IPS-15b (cell line): ENCODE data around the gene DENND2A.

Source experiments
- H3K27me3 ChIP-seq: one replicate; pipeline ENCODE4 v1.6.1; 2013; ENCODE audit warnings: low read length; ENCODE audit not compliant: control insufficient read depth, insufficient read depth
- H3K36me3 ChIP-seq: one replicate; pipeline ENCODE4 v1.6.1; 2013; ENCODE audit warnings: low read length; ENCODE audit not compliant: control insufficient read depth, insufficient read depth
- H3K4me1 ChIP-seq: one replicate; pipeline ENCODE4 v1.6.1; 2013; ENCODE audit warnings: mild to moderate bottlenecking, low read length; ENCODE audit not compliant: control insufficient read depth, insufficient read depth
- H3K4me3 ChIP-seq: one replicate; pipeline ENCODE4 v1.5.1; 2013; ENCODE audit warnings: low read depth, low read length
- H3K9ac ChIP-seq: one replicate; pipeline ENCODE4 v1.6.1; 2013; ENCODE audit warnings: low read depth, mild to moderate bottlenecking, low read length
- H3K9me3 ChIP-seq: one replicate; pipeline ENCODE4 v1.6.1; 2013; ENCODE audit warnings: mild to moderate bottlenecking, low read length; ENCODE audit not compliant: control insufficient read depth, insufficient read depth

DENND2A gene

DNA sequence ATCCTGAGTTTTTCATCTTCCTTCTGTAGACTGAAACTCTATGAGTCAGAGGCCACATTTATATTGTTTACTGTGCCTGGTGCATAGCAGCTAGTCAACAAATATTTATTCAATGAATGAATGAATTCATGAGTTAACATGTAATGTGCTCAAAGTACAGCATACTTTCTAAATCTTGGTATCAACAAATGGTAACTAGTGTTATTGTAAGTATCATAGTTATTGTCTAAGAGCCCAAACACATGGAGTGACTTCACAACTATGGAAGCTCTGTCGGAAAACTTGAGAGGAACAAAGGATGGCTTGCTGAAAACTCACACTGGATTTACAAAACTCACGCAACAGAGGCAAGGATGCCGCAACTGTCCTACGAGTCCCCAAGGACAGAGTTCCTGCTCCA lies 35.9 kb downstream of the DENND2A start:
- Histone ChIP-seq H3K4me3 (no peak overlapping the region), H3K36me3 (no peaks in the 10 kb centered on the region), H3K9me3 (no peaks in the 10 kb centered on the region), H3K4me1 (no peaks in the 10 kb centered on the region), H3K27me3 (no peaks in the 10 kb centered on the region), H3K9ac (no peak overlapping the region)

GRCh38 chr7:140604076-140604475 lies 36.5 kb downstream of the DENND2A start:
- Histone ChIP-seq H3K4me3 (no peak overlapping the region), H3K36me3 (no peaks in the 10 kb centered on the region), H3K4me1 (no peaks in the 10 kb centered on the region), H3K9ac (no peak overlapping the region), H3K27me3 (no peaks in the 10 kb centered on the region), H3K9me3 (no peaks in the 10 kb centered on the region)

DNA sequence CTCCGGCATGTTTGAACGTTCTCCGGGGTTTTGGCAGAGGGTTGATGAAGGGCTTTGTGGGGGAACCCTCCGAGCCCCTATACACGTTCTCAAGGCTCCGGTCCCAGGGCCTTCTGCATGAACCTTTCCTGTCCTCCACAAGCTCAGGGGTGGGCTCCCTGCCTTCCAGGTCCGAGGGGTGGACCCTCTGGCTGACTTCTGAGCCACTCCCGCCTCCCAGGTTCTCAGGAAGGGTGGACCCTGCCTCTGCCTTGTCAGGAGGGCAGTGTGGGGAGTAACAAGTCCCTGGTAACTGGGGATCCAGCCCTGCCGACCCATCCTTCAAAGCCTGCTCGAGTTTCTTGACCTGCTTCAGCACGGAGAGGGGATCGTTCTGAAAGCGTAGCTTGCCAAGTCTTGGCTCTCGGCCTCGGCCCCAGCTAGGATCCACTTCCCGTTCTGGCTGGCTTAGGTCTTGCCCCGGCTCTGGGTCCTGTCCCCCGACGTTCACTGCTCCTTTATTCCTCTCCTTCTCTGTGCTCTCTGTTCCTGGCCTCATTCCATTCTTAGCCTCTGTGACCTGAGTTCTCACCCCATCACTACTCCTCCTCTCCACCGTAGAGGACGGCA lies 38.9 kb downstream of the DENND2A start:
- H3K4me3 ChIP-seq, result no peak overlapping the region
- H3K9me3 ChIP-seq, result no peaks in the 10 kb centered on the region
- H3K27me3 ChIP-seq, result no peaks in the 10 kb centered on the region
- no peak overlapping the region for H3K9ac ChIP-seq
- no peaks in the 10 kb centered on the region for H3K4me1 ChIP-seq
- no peaks in the 10 kb centered on the region for H3K36me3 ChIP-seq

GRCh38 chr7:140600341-140600740 lies 40.3 kb downstream of the DENND2A start:
- H3K36me3 ChIP-seq, result no peaks in the 10 kb centered on the region
- no peak overlapping the region for H3K9ac ChIP-seq
- H3K9me3 ChIP-seq, result no peaks in the 10 kb centered on the region
- H3K4me3 ChIP-seq, result no peak overlapping the region
- H3K4me1 ChIP-seq, result no peaks in the 10 kb centered on the region
- H3K27me3 ChIP-seq, result no peaks in the 10 kb centered on the region

- Histone ChIP-seq H3K9ac (no peak overlapping the region), H3K27me3 (no peaks in the 10 kb centered on the region), H3K9me3 (no peaks in the 10 kb centered on the region), H3K36me3 (no peaks in the 10 kb centered on the region), H3K4me1 (no peaks in the 10 kb centered on the region), H3K4me3 (no peak overlapping the region)
These were observed 43.1 kb downstream of the DENND2A start for GRCh38 chr7:140597428-140597949.

- Histone ChIP-seq H3K27me3 (no peaks in the 10 kb centered on the region), H3K36me3 (no peaks in the 10 kb centered on the region), H3K4me1 (no peaks in the 10 kb centered on the region), H3K4me3 (no peak overlapping the region), H3K9ac (no peak overlapping the region), H3K9me3 (no peaks in the 10 kb centered on the region)
These were observed 43.8 kb downstream of the DENND2A start for GRCh38 chr7:140596519-140597427.

- Histone ChIP-seq H3K36me3 (no peaks in the 10 kb centered on the region), H3K27me3 (no peaks in the 10 kb centered on the region), H3K4me1 (no peaks in the 10 kb centered on the region), H3K9ac (no peak overlapping the region), H3K4me3 (no peak overlapping the region), H3K9me3 (no peaks in the 10 kb centered on the region)
These were observed 45.0 kb downstream of the DENND2A start for GRCh38 chr7:140595468-140596092.

GRCh38 chr7:140594131-140594691 lies 46.4 kb downstream of the DENND2A start:
- Histone ChIP-seq H3K4me1 (no peaks in the 10 kb centered on the region), H3K4me3 (no peak overlapping the region), H3K36me3 (no peaks in the 10 kb centered on the region), H3K9ac (no peak overlapping the region), H3K9me3 (no peaks in the 10 kb centered on the region), H3K27me3 (no peaks in the 10 kb centered on the region)

DNA sequence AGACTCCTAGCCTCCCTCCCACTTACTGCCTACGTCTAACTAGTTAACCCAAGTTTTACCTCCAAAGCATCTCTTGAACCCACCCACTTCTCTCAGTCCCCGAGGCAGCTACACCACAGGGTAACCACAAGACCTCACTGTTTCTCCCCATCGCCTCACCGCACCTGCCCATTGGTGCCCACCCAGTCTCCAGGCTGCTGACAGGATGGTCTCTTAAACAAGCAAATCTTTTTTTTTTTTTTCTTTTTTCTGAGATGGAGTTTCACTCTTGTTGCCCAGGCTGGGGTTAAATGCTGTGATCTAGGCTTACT lies 47.0 kb downstream of the DENND2A start:
- no peaks in the 10 kb centered on the region for H3K36me3 ChIP-seq
- H3K9me3 ChIP-seq, result no peaks in the 10 kb centered on the region
- no peaks in the 10 kb centered on the region for H3K4me1 ChIP-seq
- H3K27me3 ChIP-seq, result no peaks in the 10 kb centered on the region
- H3K9ac ChIP-seq, result no peak overlapping the region
- H3K4me3 ChIP-seq, result no peak overlapping the region

DNA sequence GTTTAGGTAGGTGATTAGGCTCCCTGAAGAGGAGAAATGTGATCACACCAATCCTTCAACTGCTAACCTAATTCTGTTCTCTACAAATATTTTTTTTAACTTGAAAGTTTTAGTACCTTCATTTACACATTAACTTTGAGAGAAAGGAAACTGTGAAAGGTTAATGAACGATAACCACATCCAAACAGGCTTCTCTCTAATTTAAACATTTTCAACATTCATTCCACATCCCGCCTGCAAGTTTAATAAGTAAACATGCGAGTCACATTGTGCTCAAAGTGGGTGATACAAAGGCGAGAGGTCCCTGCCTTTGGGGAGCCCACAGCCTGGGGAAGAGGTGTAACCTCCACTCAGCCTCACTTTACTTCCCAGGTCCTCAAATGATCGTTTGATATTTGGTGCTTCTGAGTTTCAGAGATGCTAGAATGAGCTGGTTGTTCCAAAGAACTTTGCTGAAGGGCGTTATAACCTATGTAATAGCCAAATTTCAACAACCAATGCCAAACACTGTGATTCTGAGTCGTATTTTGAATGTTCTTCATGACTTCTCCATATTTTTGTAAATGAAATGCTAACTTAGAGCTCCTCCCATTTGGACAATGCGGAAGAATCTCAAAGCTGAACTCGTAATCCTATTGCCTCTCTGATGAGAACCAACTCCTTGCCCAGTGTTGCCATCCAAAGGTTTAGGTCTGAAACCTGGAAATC lies 47.5 kb downstream of the DENND2A start:
- H3K9me3 ChIP-seq, result no peaks in the 10 kb centered on the region
- H3K27me3 ChIP-seq, result no peaks in the 10 kb centered on the region
- H3K36me3 ChIP-seq, result no peaks in the 10 kb centered on the region
- H3K4me1 ChIP-seq, result no peaks in the 10 kb centered on the region
- H3K4me3 ChIP-seq, result no peak overlapping the region
- H3K9ac ChIP-seq, result no peak overlapping the region

DNA sequence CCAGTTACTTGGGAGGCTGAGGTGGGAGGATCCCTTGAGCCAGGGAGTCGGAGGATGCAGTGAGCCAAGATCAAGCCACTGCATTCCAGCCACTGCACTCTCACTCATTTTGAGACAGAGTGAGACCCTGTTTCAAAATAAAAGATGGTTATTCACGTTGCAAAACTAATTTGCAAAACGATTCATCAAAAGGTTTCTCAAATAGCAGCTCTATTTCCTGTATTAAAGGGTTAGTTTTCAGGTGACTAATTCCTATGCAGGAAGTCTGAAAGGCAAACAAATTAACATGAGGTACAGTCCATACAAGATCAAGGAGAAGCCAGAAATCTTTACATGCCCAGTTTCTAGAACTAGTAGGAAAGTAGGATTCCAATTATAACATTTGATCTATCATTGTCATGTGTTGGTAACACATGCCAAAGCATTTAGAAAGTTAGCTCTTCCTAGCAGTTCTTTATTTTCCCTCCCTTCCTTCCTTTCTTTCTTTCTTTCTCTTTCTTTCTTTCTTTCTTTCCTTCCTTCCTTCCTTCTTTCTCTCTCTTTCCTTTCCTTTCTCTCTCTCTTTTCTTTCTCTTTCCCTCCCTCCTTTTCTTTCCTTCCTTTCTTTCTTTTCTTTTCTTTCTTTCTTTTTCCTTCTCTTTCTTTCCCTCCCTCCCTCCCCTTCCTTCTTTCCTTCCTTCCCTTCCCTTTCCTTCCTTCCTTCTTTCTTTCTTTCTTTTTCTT lies 49.3 kb downstream of the DENND2A start:
- Histone ChIP-seq H3K36me3 (no peaks in the 10 kb centered on the region), H3K9ac (no peak overlapping the region), H3K27me3 (no peaks in the 10 kb centered on the region), H3K4me1 (no peaks in the 10 kb centered on the region), H3K9me3 (no peaks in the 10 kb centered on the region), H3K4me3 (no peak overlapping the region)
